NCI-H128 (cell line): ENCODE data around the gene FCF1.

Experiments used
- DNase-seq: peaks from one replicate; lab custom pipeline; 2025; ENCODE audit not compliant: unreplicated experiment; lab: John Stamatoyannopoulos, UW

FCF1 gene, protein sequence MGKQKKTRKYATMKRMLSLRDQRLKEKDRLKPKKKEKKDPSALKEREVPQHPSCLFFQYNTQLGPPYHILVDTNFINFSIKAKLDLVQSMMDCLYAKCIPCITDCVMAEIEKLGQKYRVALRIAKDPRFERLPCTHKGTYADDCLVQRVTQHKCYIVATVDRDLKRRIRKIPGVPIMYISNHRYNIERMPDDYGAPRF

DNA sequence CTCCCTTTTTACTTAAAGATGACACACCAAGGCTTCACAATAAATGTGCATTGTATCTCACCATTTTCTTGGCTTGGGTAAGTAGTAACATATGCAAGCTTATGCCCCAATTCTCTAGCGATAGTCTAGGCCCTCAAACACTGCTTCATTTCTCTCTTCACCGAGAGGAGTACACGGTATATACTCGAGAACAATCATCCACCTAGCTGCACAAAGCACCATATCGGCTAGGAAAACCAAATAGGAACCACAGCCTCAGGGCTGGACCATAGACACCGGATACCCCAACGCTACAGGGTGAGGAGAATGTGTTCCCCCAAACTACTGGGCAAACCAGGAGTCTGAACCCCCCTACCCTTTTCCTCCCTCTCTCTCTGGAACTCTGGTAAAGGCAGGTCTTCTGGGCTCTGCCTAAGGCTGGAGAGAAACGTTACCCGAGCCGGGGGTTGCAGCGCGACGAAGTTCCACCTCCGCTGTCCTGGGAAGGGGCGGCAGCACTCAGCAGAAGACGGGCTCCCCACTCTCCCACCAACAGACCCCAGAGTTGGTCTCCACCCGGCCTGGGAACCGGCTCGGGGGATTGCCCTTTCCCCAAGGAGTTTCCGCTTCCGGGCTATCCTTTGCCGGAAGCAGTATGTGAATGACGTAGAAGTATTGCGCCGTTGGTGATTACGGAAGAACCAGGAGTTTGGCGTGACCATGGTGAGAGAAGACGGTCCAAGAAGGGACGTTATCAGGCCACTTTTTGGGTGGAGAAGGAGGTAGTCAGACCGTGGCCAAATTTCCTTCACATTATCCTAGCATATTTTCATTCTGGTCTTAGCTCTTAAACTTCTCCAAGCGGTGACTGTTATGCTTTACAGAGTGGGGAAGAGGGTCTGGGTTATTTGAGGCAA is at the start of gene FCF1, which contains the start of gene AREL1:
Gene FCF1, plus strand, starts transcription at position 646 of the 896 bp plus-strand sequence. Its CDS starts 54 bp downstream, at position 700.
Gene AREL1, minus strand, starts transcription at position 582 of the 896 bp plus-strand sequence. CDS start 27,465 bp downstream, outside the sequence.
- no peak for DNase-seq

GRCh38 chr14:74663884-74664283 is 49.1 kb upstream of the FCF1 start:
- no peak for DNase-seq

GRCh38 chr14:74664717-74665116 is 48.2 kb upstream of the FCF1 start:
- DNase-seq, result no peak

DNA sequence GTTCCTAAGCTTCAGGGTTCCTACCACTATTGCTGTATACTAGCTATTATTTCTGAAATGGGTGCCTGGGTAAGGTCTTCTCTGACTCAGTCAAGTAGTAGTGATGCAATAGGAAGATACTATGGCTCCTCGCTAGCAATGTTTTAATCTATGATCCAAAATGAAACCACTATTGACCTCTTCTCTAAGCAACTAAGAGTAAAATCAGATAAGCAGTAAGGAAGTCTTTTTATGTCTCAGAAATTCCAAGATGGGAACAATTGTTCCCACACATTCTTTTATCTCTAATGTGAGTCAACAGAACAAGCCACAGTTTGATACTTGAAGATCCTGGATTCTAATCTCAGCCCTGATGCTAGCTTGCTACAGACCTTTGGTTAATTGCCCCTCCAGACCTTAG is 45.2 kb upstream of the FCF1 start:
- no peak for DNase-seq

- no peak for DNase-seq
Measured at GRCh38 chr14:74669256-74669655, 43.7 kb upstream of the FCF1 start.

- no peak for DNase-seq
Measured at GRCh38 chr14:74669846-74670245, 43.1 kb upstream of the FCF1 start.

GRCh38 chr14:74670726-74671411 is 42.1 kb upstream of the FCF1 start:
- DNase-seq, result no peak

- DNase-seq, result no peak
Measured at GRCh38 chr14:74671789-74672188, 41.2 kb upstream of the FCF1 start.

DNA sequence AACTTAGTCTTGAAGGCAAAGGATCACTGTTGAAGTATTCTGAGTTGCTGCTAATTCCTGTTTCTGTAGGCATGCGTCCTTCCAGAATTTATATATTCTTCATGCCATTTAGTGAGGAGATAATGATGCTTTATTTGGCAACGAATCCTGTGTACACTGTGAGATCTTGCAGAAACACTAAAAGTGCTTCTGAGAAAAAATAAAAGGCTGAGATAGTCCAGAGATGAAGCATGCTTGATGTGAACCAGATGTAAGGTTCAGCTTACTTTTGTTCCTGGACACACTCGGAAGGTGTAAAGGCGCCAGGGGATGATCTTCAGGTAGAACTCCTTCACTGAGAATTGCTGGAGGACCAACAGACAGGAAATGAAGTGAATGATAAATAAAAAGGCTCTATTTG is 39.2 kb upstream of the FCF1 start:
- no peak for DNase-seq

- no peak for DNase-seq
Measured at GRCh38 chr14:74675219-74675618, 37.7 kb upstream of the FCF1 start.

DNA sequence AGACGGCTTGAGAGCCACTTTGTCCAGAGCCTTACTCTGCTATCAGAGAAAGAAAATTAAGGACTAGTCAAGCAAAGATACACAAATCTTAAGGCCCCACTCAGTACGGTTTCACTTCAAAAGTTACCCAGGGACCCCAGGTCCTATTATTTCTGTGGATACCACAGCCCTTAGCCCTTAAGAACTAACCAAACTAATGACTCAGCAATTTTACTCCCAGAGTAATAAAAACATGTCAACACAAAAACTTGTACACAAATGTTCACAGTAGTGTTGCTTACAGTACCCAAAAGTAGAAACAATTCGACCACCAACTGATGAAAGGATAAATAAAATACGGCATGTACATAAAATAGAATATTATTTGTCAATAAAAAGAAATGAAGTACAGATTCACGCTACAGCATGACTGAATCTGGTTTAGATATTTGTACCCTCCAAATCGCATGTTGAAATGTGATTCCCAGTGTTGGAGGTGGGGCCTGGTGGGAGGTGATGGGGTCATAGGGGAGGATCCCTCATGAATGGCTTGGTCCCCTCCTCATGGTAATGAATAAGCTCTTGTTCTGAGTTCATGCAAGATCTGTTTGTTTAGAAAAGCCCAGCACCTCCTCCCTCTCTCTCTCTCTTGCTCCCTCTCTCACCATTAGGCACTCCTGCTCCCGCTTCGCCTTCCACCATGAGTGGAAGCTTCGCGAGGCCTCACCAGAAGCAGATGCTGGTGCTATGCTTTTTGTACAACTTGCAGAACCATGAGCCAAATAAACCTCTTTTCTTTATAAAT is 30.6 kb upstream of the FCF1 start:
- DNase-seq, result no peak

DNA sequence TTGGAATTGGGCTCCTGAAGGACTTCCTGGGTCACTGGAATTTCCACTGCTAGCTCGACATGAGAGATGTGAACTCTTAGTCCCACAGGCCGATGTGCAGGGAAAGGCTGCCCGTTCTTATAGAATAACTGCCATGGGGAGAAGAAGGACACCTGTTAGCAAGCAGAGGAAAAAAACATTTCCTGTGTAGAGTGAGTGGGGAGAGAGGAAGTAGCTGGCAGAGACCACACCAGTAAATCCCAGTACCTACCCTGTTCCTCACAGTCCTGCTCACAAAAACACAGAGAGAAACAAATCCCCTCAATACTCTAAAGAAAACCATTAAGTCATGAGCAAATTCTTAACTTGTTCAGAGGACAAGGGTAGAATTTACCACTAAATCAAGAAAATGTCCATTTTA is 29.5 kb upstream of the FCF1 start:
- no peak for DNase-seq

- no peak for DNase-seq
Measured at GRCh38 chr14:74684434-74684833, 28.5 kb upstream of the FCF1 start.

- DNase-seq, result no peak
Measured at GRCh38 chr14:74685056-74685455, 27.9 kb upstream of the FCF1 start.

GRCh38 chr14:74685921-74686678 is 26.8 kb upstream of the FCF1 start:
- no peak for DNase-seq

DNA sequence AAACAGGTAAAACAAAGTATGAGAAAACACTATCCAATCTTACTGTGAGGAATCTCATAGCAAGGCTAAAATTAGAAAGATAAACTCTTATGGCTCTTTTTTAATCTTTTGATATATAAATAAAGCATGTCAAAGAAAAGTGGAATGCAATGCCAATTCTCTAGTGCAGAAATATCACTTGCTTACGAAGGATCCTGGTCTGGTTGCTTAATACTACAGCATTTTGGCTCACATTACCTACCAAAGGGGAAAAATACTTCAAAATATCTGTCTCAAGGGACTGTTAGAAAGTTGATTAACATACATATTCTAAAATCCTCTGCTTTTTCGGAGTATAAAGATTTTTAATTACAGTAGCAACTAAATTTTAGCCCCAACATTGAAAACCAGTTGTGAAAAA is 21.5 kb upstream of the FCF1 start:
- no peak for DNase-seq

- DNase-seq, result no peak
Measured at GRCh38 chr14:74693191-74693590, 19.8 kb upstream of the FCF1 start.

DNA sequence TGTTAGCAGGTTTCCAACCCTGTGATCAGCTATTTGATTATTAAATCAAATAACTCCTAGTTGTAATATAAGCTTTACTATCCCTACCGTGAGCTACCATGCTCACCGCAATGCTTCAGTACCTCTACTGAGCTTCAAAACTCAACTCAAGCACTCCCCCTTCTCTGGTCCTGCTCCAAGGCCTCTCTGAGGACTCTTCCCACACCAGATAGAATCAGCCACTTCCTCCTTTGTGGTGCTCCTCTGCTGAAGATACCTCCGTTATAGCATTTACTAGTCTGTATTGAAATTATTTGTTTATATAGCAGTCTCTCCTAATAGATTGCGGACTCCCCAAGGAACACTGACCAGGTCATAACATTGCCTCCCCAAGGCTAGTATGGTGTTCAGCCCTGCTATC is 17.5 kb upstream of the FCF1 start:
- no peak for DNase-seq

- DNase-seq, result no peak
Measured at GRCh38 chr14:74697011-74697410, 15.9 kb upstream of the FCF1 start.

GRCh38 chr14:74697543-74697942 is 15.4 kb upstream of the FCF1 start:
- no peak for DNase-seq
